Medulla oblongata (tissue), 1 donor: Measurements from ENCODE around the gene LYRM9.
A peak's percentile ranks its signal among the peaks of the same experiment; 100 is the strongest.
"Not testable (repeated sequence)": the region's sequence is repeated elsewhere in the genome, so short reads cannot be mapped to it uniquely, and the experiment has no call there.

Experiments used
- DNase-seq: peaks from one replicate; pipeline ENCODE4 v3.0.0-alpha.2; 2015; ENCODE audit errors: extremely low spot score

LYRM9 gene

GRCh38 chr17:27892866-27893769 lies at the start of gene LYRM9:
Gene LYRM9 (minus strand): TSS chr17:27893365. CDS start chr17:27882694, 10,671 bp downstream.
- peak; percentile 93 for DNase-seq

GRCh38 chr17:27940503-27941428 lies 47.6 kb upstream of the LYRM9 start:
- DNase-seq, result no peak

GRCh38 chr17:27939474-27940465 lies 46.6 kb upstream of the LYRM9 start:
- no peak for DNase-seq

- DNase-seq, result no peak
These were observed 45.7 kb upstream of the LYRM9 start for GRCh38 chr17:27938864-27939263.

- DNase-seq, result no peak
These were observed 45.1 kb upstream of the LYRM9 start for GRCh38 chr17:27938241-27938640.

- no peak for DNase-seq
These were observed 43.9 kb upstream of the LYRM9 start for GRCh38 chr17:27937025-27937546.

GRCh38 chr17:27930000-27930399 lies 36.8 kb upstream of the LYRM9 start:
- no peak for DNase-seq

GRCh38 chr17:27928587-27928986 lies 35.4 kb upstream of the LYRM9 start:
- peak; percentile 8 for DNase-seq

GRCh38 chr17:27927781-27928180 lies 34.6 kb upstream of the LYRM9 start:
- no peak for DNase-seq

GRCh38 chr17:27921599-27921998 lies 28.4 kb upstream of the LYRM9 start:
- no peak for DNase-seq

- no peak for DNase-seq
These were observed 27.9 kb upstream of the LYRM9 start for GRCh38 chr17:27921077-27921476.

GRCh38 chr17:27920569-27920968 lies 27.4 kb upstream of the LYRM9 start:
- DNase-seq, result peak; percentile 7

GRCh38 chr17:27919079-27919478 lies 25.9 kb upstream of the LYRM9 start:
- DNase-seq, result peak; percentile 18

- no peak for DNase-seq
These were observed 25.3 kb upstream of the LYRM9 start for GRCh38 chr17:27918498-27918897.

GRCh38 chr17:27917000-27917399 lies 23.8 kb upstream of the LYRM9 start:
- no peak for DNase-seq

- DNase-seq, result no peak
These were observed 22.5 kb upstream of the LYRM9 start for GRCh38 chr17:27915709-27916108.

- no peak for DNase-seq
These were observed 21.2 kb upstream of the LYRM9 start for GRCh38 chr17:27914382-27914781.

GRCh38 chr17:27912964-27913363 lies 19.8 kb upstream of the LYRM9 start:
- no peak for DNase-seq

- DNase-seq, result not testable (repeated sequence)
These were observed 19.1 kb upstream of the LYRM9 start for GRCh38 chr17:27912299-27912698.

GRCh38 chr17:27907976-27908558 lies 14.9 kb upstream of the LYRM9 start:
- DNase-seq, result no peak

- DNase-seq, result no peak
These were observed 13.5 kb upstream of the LYRM9 start for GRCh38 chr17:27906623-27907022.
